ENCODE measurements around the gene RBM39.

DNA sequence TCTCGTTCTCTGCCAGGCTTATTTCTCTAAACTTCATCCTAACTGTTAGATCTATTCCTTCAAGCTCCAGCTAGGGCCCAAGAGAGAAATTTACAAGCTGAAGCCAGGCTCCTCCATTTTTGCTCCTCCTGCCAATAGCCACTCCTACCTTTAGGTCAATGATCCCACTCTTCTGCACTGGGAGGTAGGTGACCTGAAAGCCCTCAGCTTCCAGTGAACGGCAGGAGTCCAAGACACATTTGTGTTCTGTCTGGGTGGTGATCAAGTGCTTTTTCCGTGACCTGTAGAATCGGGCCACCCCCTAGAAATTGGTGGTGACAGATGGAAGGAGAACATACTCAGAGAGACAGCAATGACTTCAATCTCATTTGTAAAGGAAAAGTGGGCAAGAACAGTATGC lies 51.8 kb downstream of the RBM39 start:
- TF ChIP-seq, protein P1, sequence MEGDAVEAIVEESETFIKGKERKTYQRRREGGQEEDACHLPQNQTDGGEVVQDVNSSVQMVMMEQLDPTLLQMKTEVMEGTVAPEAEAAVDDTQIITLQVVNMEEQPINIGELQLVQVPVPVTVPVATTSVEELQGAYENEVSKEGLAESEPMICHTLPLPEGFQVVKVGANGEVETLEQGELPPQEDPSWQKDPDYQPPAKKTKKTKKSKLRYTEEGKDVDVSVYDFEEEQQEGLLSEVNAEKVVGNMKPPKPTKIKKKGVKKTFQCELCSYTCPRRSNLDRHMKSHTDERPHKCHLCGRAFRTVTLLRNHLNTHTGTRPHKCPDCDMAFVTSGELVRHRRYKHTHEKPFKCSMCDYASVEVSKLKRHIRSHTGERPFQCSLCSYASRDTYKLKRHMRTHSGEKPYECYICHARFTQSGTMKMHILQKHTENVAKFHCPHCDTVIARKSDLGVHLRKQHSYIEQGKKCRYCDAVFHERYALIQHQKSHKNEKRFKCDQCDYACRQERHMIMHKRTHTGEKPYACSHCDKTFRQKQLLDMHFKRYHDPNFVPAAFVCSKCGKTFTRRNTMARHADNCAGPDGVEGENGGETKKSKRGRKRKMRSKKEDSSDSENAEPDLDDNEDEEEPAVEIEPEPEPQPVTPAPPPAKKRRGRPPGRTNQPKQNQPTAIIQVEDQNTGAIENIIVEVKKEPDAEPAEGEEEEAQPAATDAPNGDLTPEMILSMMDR (IDR thresholded peaks at IDR 0.05; ENCODE audit: low read length), result no peak
- no peak for TF ChIP-seq EZH2 (IDR thresholded peaks at IDR 0.05; ENCODE audit: borderline replicate concordance, low read length)

All from OCI-LY1 (cell line).